Measurements from ENCODE around the gene FBLN5. TPM values are rescaled to one million over a fixed set of nuclear protein-coding genes. Genes with fewer than 3 reads are reported as not detected.
"Not testable (repeated sequence)": the region's sequence is repeated elsewhere in the genome, so short reads cannot be mapped to it uniquely, and the experiment has no call there.

FBLN5 gene
- total RNA-seq, 1 donor from 2014 or later = 130 TPM

DNA sequence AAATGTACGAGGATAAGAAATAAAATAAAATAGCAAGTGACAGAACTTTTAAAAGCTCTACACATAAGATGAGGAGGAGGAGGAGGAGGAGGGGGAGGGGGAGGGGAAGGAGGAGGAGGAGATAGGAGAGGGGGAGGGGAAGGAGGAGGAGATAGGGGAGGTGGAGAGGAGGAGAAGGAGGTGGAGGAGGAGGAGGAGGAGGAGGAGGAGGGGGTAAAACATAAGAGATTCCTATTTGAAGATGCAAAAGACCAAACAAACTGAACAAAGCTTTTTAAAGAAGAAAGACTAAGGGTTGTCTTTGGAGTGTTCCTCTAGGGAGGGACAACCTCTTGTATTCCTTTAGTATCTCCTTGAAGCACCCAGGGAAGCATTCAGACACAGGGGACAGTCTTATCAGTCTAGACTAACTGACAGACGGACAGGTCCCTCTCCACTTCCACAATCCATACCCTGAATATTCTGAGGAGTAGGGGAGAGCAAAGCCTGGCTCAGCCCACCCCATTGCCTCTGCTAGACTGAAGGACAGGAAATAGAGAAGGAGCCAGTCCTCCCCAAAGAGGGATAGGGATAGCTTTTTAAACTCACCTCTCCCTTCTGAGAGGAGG lies 93.1 kb downstream of the FBLN5 start:
- DNase-seq (no peak), ATAC-seq (no peak)
- Histone ChIP-seq H3K36me3 (no peaks in the 10 kb centered on the region), H3K4me1 (peaks cover 14% of the 10 kb centered on the region), H3K27me3 (ENCODE audit: low read depth) (no peaks in the 10 kb centered on the region), H3K9me3 (no peaks in the 10 kb centered on the region), H3K4me3 (no peak overlapping the region), H3K27ac (no peak overlapping the region)
- TF ChIP-seq, protein P1, sequence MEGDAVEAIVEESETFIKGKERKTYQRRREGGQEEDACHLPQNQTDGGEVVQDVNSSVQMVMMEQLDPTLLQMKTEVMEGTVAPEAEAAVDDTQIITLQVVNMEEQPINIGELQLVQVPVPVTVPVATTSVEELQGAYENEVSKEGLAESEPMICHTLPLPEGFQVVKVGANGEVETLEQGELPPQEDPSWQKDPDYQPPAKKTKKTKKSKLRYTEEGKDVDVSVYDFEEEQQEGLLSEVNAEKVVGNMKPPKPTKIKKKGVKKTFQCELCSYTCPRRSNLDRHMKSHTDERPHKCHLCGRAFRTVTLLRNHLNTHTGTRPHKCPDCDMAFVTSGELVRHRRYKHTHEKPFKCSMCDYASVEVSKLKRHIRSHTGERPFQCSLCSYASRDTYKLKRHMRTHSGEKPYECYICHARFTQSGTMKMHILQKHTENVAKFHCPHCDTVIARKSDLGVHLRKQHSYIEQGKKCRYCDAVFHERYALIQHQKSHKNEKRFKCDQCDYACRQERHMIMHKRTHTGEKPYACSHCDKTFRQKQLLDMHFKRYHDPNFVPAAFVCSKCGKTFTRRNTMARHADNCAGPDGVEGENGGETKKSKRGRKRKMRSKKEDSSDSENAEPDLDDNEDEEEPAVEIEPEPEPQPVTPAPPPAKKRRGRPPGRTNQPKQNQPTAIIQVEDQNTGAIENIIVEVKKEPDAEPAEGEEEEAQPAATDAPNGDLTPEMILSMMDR (IDR thresholded peaks at IDR 0.05) = no peak
- intact Hi-C loops (cut with DNase I) = no loop called here

DNA sequence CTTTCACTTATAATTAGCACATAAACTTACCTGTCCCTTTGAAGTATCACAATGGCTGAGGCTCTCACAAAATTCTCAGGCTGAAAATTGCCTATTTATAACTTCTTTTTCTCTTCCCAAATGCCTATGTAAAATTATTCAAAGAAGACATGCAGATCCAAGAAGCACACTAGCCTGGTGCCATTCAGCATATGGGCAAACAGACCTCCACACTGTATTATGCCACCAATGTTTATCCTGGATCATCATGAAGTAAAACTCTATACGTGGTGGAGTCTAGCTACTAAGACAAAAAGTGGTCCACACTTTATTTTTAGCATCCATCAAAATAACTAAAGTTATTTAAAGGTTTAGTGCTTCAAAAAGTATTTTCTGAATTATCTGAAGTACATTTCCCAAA lies 95.9 kb downstream of the FBLN5 start:
- ATAC-seq (no peak), DNase-seq (no peak)
- intact Hi-C loops (cut with DNase I) = no loop called here
- Histone ChIP-seq H3K27me3 (ENCODE audit: low read depth) (no peaks in the 10 kb centered on the region), H3K36me3 (no peaks in the 10 kb centered on the region), H3K4me1 (no peaks in the 10 kb centered on the region), H3K27ac (no peak overlapping the region), H3K9me3 (no peaks in the 10 kb centered on the region), H3K4me3 (no peak overlapping the region)
- TF ChIP-seq, protein P1 (IDR thresholded peaks at IDR 0.05) = no peak

DNA sequence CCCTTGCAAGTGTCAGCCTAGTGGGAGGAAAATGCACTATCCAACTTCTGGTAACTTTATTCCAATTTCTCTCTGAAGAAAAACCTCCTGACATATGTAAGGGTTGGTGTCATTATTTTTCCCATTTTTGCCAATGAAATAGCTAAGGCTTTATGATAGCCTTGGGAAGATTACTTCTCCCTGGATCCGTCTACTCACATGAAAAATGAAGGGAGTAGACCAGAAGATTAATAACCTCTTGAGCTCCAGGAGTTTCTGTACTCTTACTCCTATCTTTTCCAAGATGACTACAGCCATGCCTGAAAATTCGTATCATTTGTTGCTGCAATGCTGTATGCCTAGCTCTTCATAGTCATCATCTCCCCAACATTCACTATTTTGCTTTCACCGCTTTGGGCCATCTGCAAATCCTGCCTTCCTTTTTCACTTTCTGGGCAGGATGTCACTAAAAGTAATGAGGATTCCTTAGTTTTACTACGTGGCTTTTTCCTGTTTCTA lies 98.9 kb downstream of the FBLN5 start:
- H3K4me1 ChIP-seq = no peaks in the 10 kb centered on the region
- H3K9me3 ChIP-seq = no peaks in the 10 kb centered on the region
- H3K36me3 ChIP-seq = no peaks in the 10 kb centered on the region
- H3K27me3 ChIP-seq (ENCODE audit: low read depth) = no peaks in the 10 kb centered on the region
- DNase-seq (no peak), ATAC-seq (no peak)
- intact Hi-C loops (cut with DNase I) = no loop called here
- TF ChIP-seq, protein P1 (IDR thresholded peaks at IDR 0.05) = no peak
- H3K27ac ChIP-seq = no peak overlapping the region
- no peak overlapping the region for H3K4me3 ChIP-seq

DNA sequence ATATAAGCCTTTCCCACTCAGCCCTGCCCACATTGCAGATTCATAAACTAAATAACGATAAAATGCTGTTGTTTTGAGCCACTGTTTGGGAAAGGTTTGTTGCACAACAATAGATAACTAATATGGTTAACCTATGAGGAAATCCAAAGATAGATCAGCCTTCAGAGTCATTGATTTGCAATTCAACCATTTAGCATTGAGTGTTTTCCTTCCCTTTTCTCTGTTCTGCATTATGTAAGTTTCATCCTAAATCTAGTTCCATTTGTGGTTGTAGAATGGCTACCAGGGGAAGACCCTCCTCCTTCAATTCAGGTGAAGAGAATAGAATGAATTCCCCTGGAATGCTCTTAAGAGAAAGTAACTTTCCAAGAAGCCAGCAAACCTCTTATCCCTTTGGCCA lies 99.8 kb downstream of the FBLN5 start:
- DNase-seq = no peak
- Histone ChIP-seq H3K4me1 (no peaks in the 10 kb centered on the region), H3K4me3 (no peak overlapping the region), H3K9me3 (no peaks in the 10 kb centered on the region), H3K27ac (no peak overlapping the region), H3K36me3 (no peaks in the 10 kb centered on the region), H3K27me3 (ENCODE audit: low read depth) (no peaks in the 10 kb centered on the region)
- no peak for ATAC-seq
- TF ChIP-seq, protein P1 (IDR thresholded peaks at IDR 0.05) = no peak
- intact Hi-C loops (cut with DNase I) = no loop called here

DNA sequence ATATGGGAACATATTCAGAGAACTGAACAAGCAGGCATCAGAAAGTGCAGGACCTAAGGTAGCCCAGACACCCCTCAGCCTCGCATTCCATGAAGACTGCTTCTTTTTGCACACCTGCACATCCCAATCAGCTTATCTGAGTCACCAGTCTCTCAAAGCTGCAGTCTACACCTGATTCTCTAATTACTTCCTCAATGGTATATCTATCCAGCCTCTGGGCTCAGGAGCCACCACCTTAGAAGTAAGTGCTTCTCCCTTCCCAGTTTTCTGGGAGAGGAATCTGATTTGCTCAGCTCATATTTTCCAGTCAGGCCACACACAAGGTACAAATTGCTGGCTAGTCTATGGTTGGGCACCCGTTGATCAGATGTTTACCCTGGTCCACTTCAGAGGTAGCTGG lies 101.8 kb downstream of the FBLN5 start:
- Histone ChIP-seq H3K4me3 (no peak overlapping the region), H3K36me3 (no peaks in the 10 kb centered on the region), H3K4me1 (no peaks in the 10 kb centered on the region), H3K27ac (no peak overlapping the region), H3K9me3 (no peaks in the 10 kb centered on the region), H3K27me3 (ENCODE audit: low read depth) (no peaks in the 10 kb centered on the region)
- TF ChIP-seq, protein P1 (IDR thresholded peaks at IDR 0.05) = no peak
- DNase-seq = no peak
- ATAC-seq = no peak
- intact Hi-C loops (cut with DNase I) = no loop called here

DNA sequence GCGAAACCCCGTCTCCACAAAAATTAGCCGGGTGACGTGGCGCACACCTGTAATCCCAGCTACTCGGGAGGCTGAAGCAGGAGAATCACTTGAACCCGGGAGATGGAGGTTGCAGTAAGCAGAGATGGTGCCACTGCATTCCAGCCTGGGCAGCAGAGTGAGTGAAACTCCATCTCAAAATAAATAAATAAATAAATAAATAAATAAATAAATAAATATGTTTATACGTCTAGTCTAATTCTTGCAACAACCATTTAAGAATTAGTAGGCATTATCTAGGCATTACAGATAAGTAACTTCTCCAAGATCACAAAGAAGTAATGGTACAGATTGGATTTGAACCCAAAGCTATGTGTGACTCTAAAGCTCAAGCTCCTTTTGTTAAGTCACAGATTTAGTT lies 102.4 kb downstream of the FBLN5 start:
- intact Hi-C loops (cut with DNase I); H3K4me1 ChIP-seq; H3K27me3 ChIP-seq (ENCODE audit: low read depth); H3K9me3 ChIP-seq; DNase-seq; ATAC-seq; H3K27ac ChIP-seq; H3K36me3 ChIP-seq; H3K4me3 ChIP-seq: not testable (repeated sequence)
